ENCODE measurements around the gene STH.

Gene STH

GRCh38 chr17:45966606-45967280, 32.3 kb upstream of the STH start:
- no peak for TF ChIP-seq CTCF (IDR thresholded peaks at IDR 0.05; ENCODE audit: insufficient read depth, low read depth, low read length, missing control alignments)
- no peak for DNase-seq (ENCODE audit: low read depth)
- H3K4me3 ChIP-seq (ENCODE audit: low read length) = no peak overlapping the region

- H3K4me3 ChIP-seq (ENCODE audit: low read length) = no peak overlapping the region
- DNase-seq (ENCODE audit: low read depth) = no peak
- TF ChIP-seq CTCF (IDR thresholded peaks at IDR 0.05; ENCODE audit: insufficient read depth, low read depth, low read length, missing control alignments) = no peak
Measured at GRCh38 chr17:45967378-45967777, 31.7 kb upstream of the STH start.

- TF ChIP-seq CTCF (IDR thresholded peaks at IDR 0.05; ENCODE audit: insufficient read depth, low read depth, low read length, missing control alignments) = no peak
- no peak for DNase-seq (ENCODE audit: low read depth)
- H3K4me3 ChIP-seq (ENCODE audit: low read length) = no peak overlapping the region
Measured at GRCh38 chr17:45968732-45969131, 30.3 kb upstream of the STH start.

GRCh38 chr17:45969726-45970125, 29.3 kb upstream of the STH start:
- no peak for DNase-seq (ENCODE audit: low read depth)
- TF ChIP-seq CTCF (IDR thresholded peaks at IDR 0.05; ENCODE audit: insufficient read depth, low read depth, low read length, missing control alignments) = no peak
- H3K4me3 ChIP-seq (ENCODE audit: low read length) = no peak overlapping the region

GRCh38 chr17:45970659-45971058, 28.4 kb upstream of the STH start:
- no peak for DNase-seq (ENCODE audit: low read depth)
- no peak overlapping the region for H3K4me3 ChIP-seq (ENCODE audit: low read length)
- no peak for TF ChIP-seq CTCF (IDR thresholded peaks at IDR 0.05; ENCODE audit: insufficient read depth, low read depth, low read length, missing control alignments)

GRCh38 chr17:45971698-45972141, 27.3 kb upstream of the STH start:
- DNase-seq (ENCODE audit: low read depth) = no peak

More at GRCh38 chr17:45971698-45972141, 27.3 kb upstream of the STH start:
- TF ChIP-seq CTCF (IDR thresholded peaks at IDR 0.05; ENCODE audit: insufficient read depth, low read depth, low read length, missing control alignments) = no peak
- no peak overlapping the region for H3K4me3 ChIP-seq (ENCODE audit: low read length)

Data from epithelial cell of esophagus (primary cell).